GM23338 (cell line): ENCODE data around the gene ZSWIM1. TPM values are rescaled to one million over a fixed set of nuclear protein-coding genes. Genes with fewer than 3 reads are reported as not detected.

Experiments used
- ATAC-seq: fragments of 200-7000 bp; cut with Tn5 transposase; 3 replicates; pipeline ENCODE4 v1.9.1; 2020
- DNase-seq: peaks from one replicate; pipeline ENCODE4 v3.0.0-alpha.2; 2015; ENCODE audit warnings: low spot score
- H2AFZ ChIP-seq: fragments of 200-600 bp; sonication (generic); 2 replicates; pipeline ENCODE4 v1.8.0; 2016; ENCODE audit warnings: antibody characterized with exemption, mild to moderate bottlenecking, moderate library complexity
- H3F3A ChIP-seq: fragments of 200-600 bp; sonication (generic); replicated peaks from 2 replicates; pipeline ENCODE4 v1.8.0; 2017; ENCODE audit warnings: antibody characterized with exemption, mixed run types, low read depth
- H3K27ac ChIP-seq: fragments of 200-600 bp; sonication (generic); 2 replicates; pipeline ENCODE4 v1.6.1; 2016; ENCODE audit warnings: low read depth
- H3K27me3 ChIP-seq: fragments of 200-600 bp; sonication (generic); 2 replicates; pipeline ENCODE4 v1.8.0; 2016; ENCODE audit warnings: mild to moderate bottlenecking, mixed run types, moderate library complexity; ENCODE audit not compliant: insufficient read depth
- H3K36me3 ChIP-seq: fragments of 200-600 bp; sonication (generic); 2 replicates; pipeline ENCODE4 v1.8.0; 2016; ENCODE audit warnings: mild to moderate bottlenecking; ENCODE audit not compliant: insufficient read depth
- H3K4me1 ChIP-seq: fragments of 200-600 bp; sonication (generic); 2 replicates; pipeline ENCODE4 v1.8.0; 2016; ENCODE audit warnings: mild to moderate bottlenecking, moderate library complexity; ENCODE audit not compliant: insufficient read depth
- H3K4me2 ChIP-seq: fragments of 200-600 bp; sonication (generic); 2 replicates; pipeline ENCODE4 v1.7.1; 2017; ENCODE audit warnings: mixed run types
- H3K4me3 ChIP-seq: fragments of 200-600 bp; sonication (generic); 2 replicates; pipeline ENCODE4 v1.6.1; 2016; ENCODE audit warnings: mixed run types
- H3K79me2 ChIP-seq: fragments of 200-600 bp; sonication (generic); replicated peaks from 2 replicates; pipeline ENCODE4 v1.8.0; 2017; ENCODE audit warnings: mild to moderate bottlenecking; ENCODE audit not compliant: insufficient read depth
- H3K9me2 ChIP-seq: fragments of 200-600 bp; sonication (generic); 2 replicates; pipeline ENCODE4 v1.8.0; 2017; ENCODE audit not compliant: insufficient read depth
- H4K20me1 ChIP-seq: fragments of 200-600 bp; sonication (generic); replicated peaks from 2 replicates; pipeline ENCODE4 v1.8.0; 2017; ENCODE audit warnings: mild to moderate bottlenecking; ENCODE audit not compliant: insufficient read depth
- H3K27ac Mint-ChIP-seq: 2 replicates; pipeline ENCODE4 v1.8.0; 2020; ENCODE audit warnings: inconsistent platforms, mild to moderate bottlenecking, moderate library complexity, mixed read lengths
- H3K27me3 Mint-ChIP-seq: 3 replicates; pipeline ENCODE4 v1.8.0; 2022; ENCODE audit warnings: low read depth, mild to moderate bottlenecking, moderate library complexity, mixed read lengths, inconsistent platforms; ENCODE audit not compliant: insufficient read depth, poor library complexity
- H3K36me3 Mint-ChIP-seq: 3 replicates; pipeline ENCODE4 v1.8.0; 2021; ENCODE audit warnings: low read depth, mild to moderate bottlenecking, inconsistent platforms, moderate library complexity, mixed read lengths
- H3K4me1 Mint-ChIP-seq: 3 replicates; pipeline ENCODE4 v1.8.0; 2020; ENCODE audit warnings: mild to moderate bottlenecking, inconsistent platforms, mixed read lengths
- H3K4me3 Mint-ChIP-seq: 3 replicates; pipeline ENCODE4 v1.8.0; 2021; ENCODE audit warnings: moderate library complexity, mild to moderate bottlenecking, inconsistent platforms, mixed read lengths
- H3K9me3 Mint-ChIP-seq: 3 replicates; pipeline ENCODE4 v1.8.0; 2020; ENCODE audit warnings: moderate library complexity, mild to moderate bottlenecking, inconsistent platforms, mixed read lengths
- CREB1 ChIP-seq: fragments of 250-450 bp; sonication (Bioruptor Pico); IDR thresholded peaks from 2 replicates; pipeline ENCODE4 v1.5.0; 2020; ENCODE audit warnings: low read depth, mild to moderate bottlenecking, moderate library complexity
- CTCF ChIP-seq, 2 experiments: fragments of 200-600 bp in 1 of 2; sonication (generic) in 1 of 2; conservative IDR thresholded peaks; 2 replicates each; pipeline versions ENCODE4 v1.5.1 to v1.6.1; 2016 to 2017; ENCODE audit warnings: antibody characterized with exemption in 2 of 2, low read depth in 2 of 2, mild to moderate bottlenecking in 2 of 2, moderate library complexity in 1 of 2
- ETS1 ChIP-seq: IDR thresholded peaks from 2 replicates; pipeline ENCODE4 v1.6.1; 2016; ENCODE audit warnings: antibody characterized with exemption
- EZH2 ChIP-seq: fragments of 200-600 bp; sonication (generic); IDR thresholded peaks from one replicate; pipeline ENCODE4 v1.8.0; 2017; ENCODE audit warnings: antibody characterized with exemption, mild to moderate bottlenecking, low read depth; ENCODE audit not compliant: unreplicated experiment
- EZH2phosphoT487 ChIP-seq: fragments of 200-600 bp; sonication (generic); IDR thresholded peaks from one replicate; pipeline ENCODE4 v1.8.1; 2018; ENCODE audit warnings: antibody characterized with exemption; ENCODE audit not compliant: unreplicated experiment
- JUNB ChIP-seq: IDR thresholded peaks from one replicate; pipeline ENCODE4 v1.6.1; 2016; ENCODE audit warnings: antibody characterized with exemption; ENCODE audit not compliant: unreplicated experiment
- REST ChIP-seq: IDR thresholded peaks from one replicate; pipeline ENCODE4 v1.6.1; 2018; ENCODE audit warnings: antibody characterized with exemption; ENCODE audit not compliant: unreplicated experiment
- STAT1 ChIP-seq: IDR thresholded peaks from one replicate; pipeline ENCODE4 v1.6.1; 2016; ENCODE audit warnings: antibody characterized with exemption; ENCODE audit not compliant: unreplicated experiment
- ZNF114 ChIP-seq: fragments of 250-450 bp; sonication (Bioruptor Pico); IDR thresholded peaks from 2 replicates; pipeline ENCODE4 v1.5.0; 2020; ENCODE audit warnings: mild to moderate bottlenecking, moderate library complexity
- ZNF462 ChIP-seq: fragments of 250-450 bp; sonication (Bioruptor Pico); IDR thresholded peaks from 2 replicates; pipeline ENCODE4 v1.5.0; 2020; ENCODE audit warnings: mild to moderate bottlenecking, moderate library complexity
- polyA plus RNA-seq: library from polyadenylated mRNA; unstranded; fragments of >200 nt; fragmentation: Nextera tagmentation; extraction: Ambion mirVana; gene quantifications from 2 replicates; pipeline ENCODE4 v1.2.1, GENCODE V29; 2016
- total RNA-seq: library from RNA; depleted of rRNA; stranded (reverse); fragments of >200 nt; shearing (Covaris generic); gene quantifications from 2 replicates; pipeline ENCODE4 v1.2.3, GENCODE V29; 2014

Gene ZSWIM1
- total and polyA plus RNA-seq, 2 experiments from 2014 or later, result 11.5 to 16.2 TPM

GRCh38 chr20:45842169-45842812, 38.7 kb upstream of the ZSWIM1 start:
- no peak overlapping the region for H3K4me2 ChIP-seq
- ATAC-seq (no peak), DNase-seq (no peak)
- H4K20me1 ChIP-seq, result peaks cover 2% of the 10 kb centered on the region
- Mint-ChIP-seq H3K36me3 (peaks cover 28% of the 10 kb centered on the region), H3K4me3 (no peak overlapping the region; the same call in 2 of the 3 replicates), H3K4me1 (no peaks in the 10 kb centered on the region), H3K9me3 (no peaks in the 10 kb centered on the region), H3K27ac (no peak overlapping the region), H3K27me3 (peaks cover 7% of the 10 kb centered on the region)
- H3K27me3 ChIP-seq, result no peaks in the 10 kb centered on the region
- no peaks in the 10 kb centered on the region for H3K9me2 ChIP-seq
- no peaks in the 10 kb centered on the region for H3K79me2 ChIP-seq
- no peaks in the 10 kb centered on the region; the same call in 1 of the 2 replicates for H3K4me1 ChIP-seq
- peaks cover 16% of the 10 kb centered on the region; the same call in 1 of the 2 replicates for H3K36me3 ChIP-seq
- no peak overlapping the region for H3K27ac ChIP-seq
- no peak for TF ChIP-seq JUNB
- TF ChIP-seq CREB1 (CRISPR knock-in tag), result no peak
- no peak for TF ChIP-seq EZH2
- TF ChIP-seq ETS1, result no peak
- no peak for TF ChIP-seq STAT1
- TF ChIP-seq ZNF114 (CRISPR knock-in tag), result no peak
- TF ChIP-seq CTCF (conservative IDR thresholded peaks at IDR 0.05; ENCODE audit: low read depth in 2 of 2), result no peak
- TF ChIP-seq EZH2phosphoT487, result no peak
- no peak for TF ChIP-seq ZNF462
- TF ChIP-seq REST, result no peak
- H3K4me3 ChIP-seq, result no peak overlapping the region
- H3F3A ChIP-seq, result peaks cover 12% of the 10 kb centered on the region; the same call in 1 of the 2 replicates
- no peak overlapping the region for H2AFZ ChIP-seq
